ENCODE data around the gene BHLHE40.

BHLHE40 gene

GRCh38 chr3:5022187-5022965, 43.1 kb downstream of the BHLHE40 start:
- peak; percentile 38 for DNase-seq

DNA sequence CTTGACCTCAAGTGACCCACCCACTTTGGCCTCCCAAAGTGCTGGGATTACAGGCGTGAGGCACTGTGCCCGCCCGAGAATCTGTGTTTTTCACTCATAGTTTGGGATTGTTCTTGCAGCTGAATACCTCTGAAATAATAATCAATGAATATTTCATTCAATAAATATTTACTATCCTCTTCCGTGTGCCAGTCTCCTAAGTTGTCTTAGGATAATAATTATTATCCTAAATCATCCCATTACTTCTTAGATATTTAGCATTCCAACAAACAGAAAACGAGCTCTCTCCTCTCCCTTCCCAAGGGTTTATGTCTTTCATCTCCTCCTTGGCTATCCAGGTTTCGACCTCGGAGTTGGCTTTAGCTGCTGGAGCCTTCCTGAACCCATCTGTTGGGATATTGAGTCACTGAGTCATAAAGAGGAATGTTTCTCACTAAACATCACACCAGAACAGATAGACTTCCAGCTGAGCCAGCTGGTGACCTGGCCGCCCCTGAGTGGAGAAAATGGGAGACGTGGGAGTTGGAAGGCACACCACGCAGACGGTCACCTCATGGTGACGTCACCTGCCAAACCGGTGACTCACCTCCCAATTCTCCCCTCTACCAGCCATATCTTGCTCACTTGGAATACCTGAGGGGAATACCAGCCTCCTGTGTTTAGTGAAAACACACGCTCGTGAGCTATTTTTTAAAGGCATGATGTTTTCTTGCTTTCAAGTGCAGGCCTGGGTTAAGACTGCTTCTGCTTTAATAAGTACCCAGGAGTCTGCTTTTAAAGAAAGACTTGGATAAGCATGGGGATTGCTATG, 43.9 kb downstream of the BHLHE40 start:
- peak; percentile 56 for DNase-seq

DNA sequence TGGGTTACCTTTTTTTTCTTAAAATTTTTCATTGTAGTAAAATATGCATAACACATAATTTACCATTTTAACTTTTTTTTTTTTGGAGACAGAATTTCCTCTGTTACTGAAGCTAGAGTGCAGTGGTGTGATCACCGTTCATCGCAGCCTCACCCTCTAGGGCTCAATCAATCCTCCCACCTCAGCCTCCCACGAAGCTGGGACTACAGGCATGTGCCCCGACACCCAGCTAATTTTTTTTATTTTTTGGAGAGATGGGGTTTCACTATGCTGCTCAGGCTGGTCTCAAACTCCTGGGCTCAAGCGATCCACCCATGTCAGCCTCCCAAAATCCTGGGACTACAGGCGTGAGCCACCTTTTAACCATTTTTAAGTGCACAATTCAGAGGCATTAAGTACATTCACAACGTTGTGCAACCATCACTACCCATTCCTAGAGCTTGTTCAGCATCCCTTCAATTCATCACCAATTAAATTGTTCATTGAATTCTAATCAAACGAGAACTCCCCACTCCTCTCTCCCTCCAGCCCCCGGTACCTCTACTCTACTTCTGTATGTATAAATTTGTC, 44.6 kb downstream of the BHLHE40 start:
- DNase-seq: no peak

GRCh38 chr3:5026046-5026362, 46.8 kb downstream of the BHLHE40 start:
- no peak for DNase-seq

GRCh38 chr3:5029715-5030114, 50.5 kb downstream of the BHLHE40 start:
- no peak for DNase-seq

GRCh38 chr3:5030152-5030551, 50.9 kb downstream of the BHLHE40 start:
- no peak for DNase-seq

DNA sequence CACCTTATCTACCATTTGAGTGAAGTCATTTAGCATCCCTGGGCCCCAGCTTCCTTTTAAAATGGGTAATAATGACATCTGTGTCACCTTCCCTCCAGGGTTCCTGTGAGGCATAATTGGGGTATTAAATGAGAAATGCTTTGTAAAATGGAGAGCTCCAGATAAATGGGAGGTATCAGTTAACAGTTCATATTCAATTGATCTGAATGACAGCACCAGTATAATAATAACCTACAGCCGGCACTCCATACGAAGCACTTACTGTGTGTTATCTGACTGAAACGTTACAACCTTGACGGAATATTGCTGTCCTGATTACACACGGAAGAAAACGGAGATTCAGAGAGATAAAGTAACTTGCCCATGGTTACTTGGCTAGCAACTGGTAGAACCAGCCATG, 53.6 kb downstream of the BHLHE40 start:
- no peak for DNase-seq

Measured in stimulated activated CD4-positive, alpha-beta T cell treated with anti-CD3 and anti-CD28 coated beads, Interleukin-15, amount 100 ng/mL, for 24 hours (primary cell).